ENCODE results near the gene LCN12. TPM values are rescaled to one million over a fixed set of nuclear protein-coding genes. Genes with fewer than 3 reads are reported as not detected.

The LCN12 gene
- total and polyA plus RNA-seq, 2 donors from 2014 or later: 35.5 to 42.9 TPM

DNA sequence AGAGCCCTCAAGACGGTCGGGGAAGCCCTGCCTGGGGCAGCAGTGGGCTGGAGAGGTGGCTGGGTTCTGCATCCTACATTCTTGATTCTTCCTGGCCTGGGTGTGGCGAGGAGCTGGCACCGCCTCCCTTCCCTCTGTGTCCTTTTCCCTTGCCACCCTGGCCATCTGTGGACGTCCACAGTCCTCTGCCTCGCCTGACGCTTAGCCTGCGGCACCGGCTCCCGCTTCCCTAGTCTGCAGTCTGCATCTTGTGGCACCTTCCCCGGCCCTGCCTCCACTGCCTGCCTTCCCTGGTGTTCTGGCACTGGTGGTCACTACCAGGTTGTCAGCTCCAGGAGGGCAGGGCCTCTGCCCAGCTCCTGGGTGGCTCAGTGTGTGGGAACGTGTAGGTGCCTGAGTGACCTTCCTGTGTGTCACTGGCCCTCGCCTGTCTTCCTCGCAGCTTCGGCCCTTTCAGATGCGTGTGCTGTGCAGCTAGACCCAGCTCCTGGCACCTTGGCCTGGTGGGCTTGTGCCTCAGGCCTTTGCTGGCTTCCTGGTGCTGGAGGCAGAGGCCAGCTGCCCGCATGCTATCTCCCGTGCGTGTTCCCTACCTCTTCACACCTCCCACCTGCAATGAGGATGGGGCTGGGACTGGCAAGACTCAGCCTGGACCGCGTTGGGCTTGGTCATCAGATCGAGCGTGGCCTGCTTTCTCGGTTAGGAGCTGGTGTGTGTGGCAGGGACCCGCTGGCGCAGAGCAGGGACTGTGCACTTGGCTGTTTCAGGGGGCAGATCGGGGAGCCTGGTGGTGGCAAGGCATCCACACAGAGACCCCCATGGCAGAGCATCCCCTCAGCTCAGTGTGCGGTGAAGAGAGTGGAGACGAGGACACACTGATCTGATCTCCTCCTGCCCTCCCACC, 44.8 kb upstream of the LCN12 start:
- H3K4me1 ChIP-seq (ENCODE audit: control insufficient read depth in 2 of 3, insufficient read depth in 2 of 3, low read depth in 1 of 3, low read length in 3 of 3): peaks cover 0 to 7% (median 5%) of the 10 kb centered on the region in 3 donors
- H3K9ac ChIP-seq (ENCODE audit: low read length in 3 of 3): no peak overlapping the region
- FAIRE-seq (no peak), DNase-seq (no peak)
- intact Hi-C loops (cut with DNase I): no loop called here
- no peaks in the 10 kb centered on the region for H3K27me3 ChIP-seq (ENCODE audit: control insufficient read depth, insufficient read depth, low read length)
- peaks cover 0 to 6% (median 3%) of the 10 kb centered on the region in 3 donors for H3K36me3 ChIP-seq (ENCODE audit: control insufficient read depth in 2 of 3, insufficient read depth in 3 of 3, low read length in 3 of 3)
- TF ChIP-seq, protein P1, sequence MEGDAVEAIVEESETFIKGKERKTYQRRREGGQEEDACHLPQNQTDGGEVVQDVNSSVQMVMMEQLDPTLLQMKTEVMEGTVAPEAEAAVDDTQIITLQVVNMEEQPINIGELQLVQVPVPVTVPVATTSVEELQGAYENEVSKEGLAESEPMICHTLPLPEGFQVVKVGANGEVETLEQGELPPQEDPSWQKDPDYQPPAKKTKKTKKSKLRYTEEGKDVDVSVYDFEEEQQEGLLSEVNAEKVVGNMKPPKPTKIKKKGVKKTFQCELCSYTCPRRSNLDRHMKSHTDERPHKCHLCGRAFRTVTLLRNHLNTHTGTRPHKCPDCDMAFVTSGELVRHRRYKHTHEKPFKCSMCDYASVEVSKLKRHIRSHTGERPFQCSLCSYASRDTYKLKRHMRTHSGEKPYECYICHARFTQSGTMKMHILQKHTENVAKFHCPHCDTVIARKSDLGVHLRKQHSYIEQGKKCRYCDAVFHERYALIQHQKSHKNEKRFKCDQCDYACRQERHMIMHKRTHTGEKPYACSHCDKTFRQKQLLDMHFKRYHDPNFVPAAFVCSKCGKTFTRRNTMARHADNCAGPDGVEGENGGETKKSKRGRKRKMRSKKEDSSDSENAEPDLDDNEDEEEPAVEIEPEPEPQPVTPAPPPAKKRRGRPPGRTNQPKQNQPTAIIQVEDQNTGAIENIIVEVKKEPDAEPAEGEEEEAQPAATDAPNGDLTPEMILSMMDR (IDR thresholded peaks at IDR 0.05; ENCODE audit: borderline replicate concordance, extremely low read depth, insufficient read depth): no peak
- no peak overlapping the region for H3K4me3 ChIP-seq (ENCODE audit: low read length in 3 of 3)
- no peak overlapping the region for H3K27ac ChIP-seq (ENCODE audit: low read depth in 2 of 2, low read length in 2 of 2)
- no peaks in the 10 kb centered on the region for H3K9me3 ChIP-seq (ENCODE audit: control insufficient read depth in 2 of 3, insufficient read depth in 1 of 3, low read length in 3 of 3)

DNA sequence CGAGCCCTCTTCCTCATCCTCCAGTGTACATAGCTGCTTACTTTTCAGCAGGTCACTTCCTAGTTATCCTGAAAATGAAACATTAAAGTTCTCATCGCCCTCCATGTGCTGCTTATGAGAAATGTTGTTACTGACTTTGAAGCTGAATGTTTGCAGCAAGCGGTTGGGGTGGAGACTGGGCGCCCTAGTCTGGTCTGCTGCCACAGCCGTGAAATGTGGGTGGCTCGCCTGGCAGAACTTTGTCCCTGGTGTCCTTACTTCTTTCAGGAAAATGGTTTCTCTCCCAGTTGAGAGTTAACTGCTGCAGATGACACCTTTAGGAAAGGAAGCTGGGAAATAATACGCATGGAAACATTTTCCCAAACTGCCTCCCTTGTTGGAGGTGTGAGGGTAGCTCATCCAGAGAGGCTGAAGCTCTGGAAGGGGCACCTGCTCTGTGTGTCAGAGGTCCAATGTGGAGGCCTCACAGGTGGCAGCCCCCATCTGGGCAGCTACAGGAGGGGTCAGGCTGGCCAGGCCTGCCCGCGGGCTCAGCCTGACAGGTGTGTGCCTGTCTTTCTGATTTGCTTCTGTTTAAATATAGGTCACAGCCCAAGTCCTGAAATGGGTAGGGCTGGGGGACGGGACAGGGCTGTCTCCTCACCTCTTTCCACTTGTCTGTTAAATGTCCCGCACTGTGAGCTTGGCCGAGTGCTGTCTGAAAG, 41.7 kb upstream of the LCN12 start:
- Histone ChIP-seq H3K36me3 (ENCODE audit: control insufficient read depth in 2 of 3, insufficient read depth in 3 of 3, low read length in 3 of 3) (peaks cover 0 to 10% (median 6%) of the 10 kb centered on the region in 3 donors), H3K9ac (ENCODE audit: low read length in 3 of 3) (no peak overlapping the region), H3K4me3 (ENCODE audit: low read length in 3 of 3) (no peak overlapping the region), H3K27me3 (ENCODE audit: control insufficient read depth, insufficient read depth, low read length) (no peaks in the 10 kb centered on the region), H3K9me3 (ENCODE audit: control insufficient read depth in 2 of 3, insufficient read depth in 1 of 3, low read length in 3 of 3) (no peaks in the 10 kb centered on the region), H3K4me1 (ENCODE audit: control insufficient read depth in 2 of 3, insufficient read depth in 2 of 3, low read depth in 1 of 3, low read length in 3 of 3) (no peaks in the 10 kb centered on the region), H3K27ac (ENCODE audit: low read depth in 2 of 2, low read length in 2 of 2) (no peak overlapping the region)
- FAIRE-seq: no peak
- TF ChIP-seq, protein P1 (IDR thresholded peaks at IDR 0.05; ENCODE audit: borderline replicate concordance, extremely low read depth, insufficient read depth): no peak
- intact Hi-C loops (cut with DNase I): no loop called here
- DNase-seq: no peak

DNA sequence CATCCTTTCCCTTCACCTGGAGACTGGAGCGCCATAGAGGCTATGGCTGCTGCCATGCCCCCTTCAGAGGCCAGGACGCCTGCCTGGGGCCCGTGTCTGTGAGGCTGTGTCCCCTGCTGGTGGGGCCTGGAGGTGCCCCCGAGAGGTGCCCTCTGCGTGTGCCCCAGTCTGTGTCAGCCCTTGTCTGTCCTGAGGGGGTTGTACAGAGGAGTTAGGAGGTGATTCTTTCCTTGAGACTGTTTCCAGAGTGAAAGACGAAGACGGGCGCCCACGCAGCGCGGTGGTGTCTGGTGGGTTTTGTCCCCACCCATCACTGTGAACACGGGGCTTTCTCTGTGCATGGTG, 41.2 kb upstream of the LCN12 start:
- no peaks in the 10 kb centered on the region for H3K27me3 ChIP-seq (ENCODE audit: control insufficient read depth, insufficient read depth, low read length)
- intact Hi-C loops (cut with DNase I): no loop called here
- H3K9me3 ChIP-seq (ENCODE audit: control insufficient read depth in 2 of 3, insufficient read depth in 1 of 3, low read length in 3 of 3): no peaks in the 10 kb centered on the region
- no peak for DNase-seq
- no peak overlapping the region for H3K27ac ChIP-seq (ENCODE audit: low read depth in 2 of 2, low read length in 2 of 2)
- TF ChIP-seq, protein P1 (IDR thresholded peaks at IDR 0.05; ENCODE audit: borderline replicate concordance, extremely low read depth, insufficient read depth): no peak
- H3K9ac ChIP-seq (ENCODE audit: low read length in 3 of 3): no peak overlapping the region
- FAIRE-seq: no peak
- H3K4me1 ChIP-seq (ENCODE audit: control insufficient read depth in 2 of 3, insufficient read depth in 2 of 3, low read depth in 1 of 3, low read length in 3 of 3): no peaks in the 10 kb centered on the region
- H3K36me3 ChIP-seq (ENCODE audit: control insufficient read depth in 2 of 3, insufficient read depth in 3 of 3, low read length in 3 of 3): peaks cover 0 to 11% (median 9%) of the 10 kb centered on the region in 3 donors
- no peak overlapping the region for H3K4me3 ChIP-seq (ENCODE audit: low read length in 3 of 3)

Measured in kidney (tissue), 14 donors.